Esophagus squamous epithelium (tissue), 4 donors: ENCODE measurements around the gene SERPINI1.

Source experiments
- POLR2A ChIP-seq, 4 donors: fragments of 450-650 bp; IDR thresholded peaks; one replicate each; pipeline ENCODE4 v1.6.1; 2017; ENCODE audit warnings: antibody characterized with exemption in 4 of 4, mild to moderate bottlenecking in 4 of 4, moderate library complexity in 3 of 4
- TF ChIP-seq, protein P1 (sequence below), 6 experiments: fragments of 450-650 bp in 4 of 6; fragments of 200-600 bp in 2 of 6; sonication (generic) in 2 of 6; IDR thresholded peaks; one replicate each; pipeline ENCODE4 v1.5.1; 2016 to 2019; ENCODE audit warnings: antibody characterized with exemption in 6 of 6, mild to moderate bottlenecking in 4 of 6, moderate library complexity in 4 of 6

DNA sequence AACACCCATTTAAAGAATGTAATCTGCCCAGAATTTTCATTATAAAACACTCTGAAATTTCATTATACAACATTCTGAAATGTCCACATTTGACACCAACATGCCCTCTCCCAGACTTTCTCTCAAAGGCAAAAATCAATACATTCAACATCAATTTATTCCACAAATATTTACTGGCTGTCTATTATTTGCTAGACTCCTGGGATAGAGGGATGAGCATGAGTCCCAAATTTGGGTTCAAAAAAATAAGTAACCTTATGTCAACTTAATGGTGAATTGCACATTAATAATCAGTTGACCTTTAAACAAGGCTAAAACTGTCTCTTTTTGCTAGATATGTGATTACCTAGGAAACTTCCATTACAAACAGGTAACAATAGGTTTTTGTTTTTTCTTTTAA is 109.0 kb downstream of the SERPINI1 start:
- TF ChIP-seq, protein P1, sequence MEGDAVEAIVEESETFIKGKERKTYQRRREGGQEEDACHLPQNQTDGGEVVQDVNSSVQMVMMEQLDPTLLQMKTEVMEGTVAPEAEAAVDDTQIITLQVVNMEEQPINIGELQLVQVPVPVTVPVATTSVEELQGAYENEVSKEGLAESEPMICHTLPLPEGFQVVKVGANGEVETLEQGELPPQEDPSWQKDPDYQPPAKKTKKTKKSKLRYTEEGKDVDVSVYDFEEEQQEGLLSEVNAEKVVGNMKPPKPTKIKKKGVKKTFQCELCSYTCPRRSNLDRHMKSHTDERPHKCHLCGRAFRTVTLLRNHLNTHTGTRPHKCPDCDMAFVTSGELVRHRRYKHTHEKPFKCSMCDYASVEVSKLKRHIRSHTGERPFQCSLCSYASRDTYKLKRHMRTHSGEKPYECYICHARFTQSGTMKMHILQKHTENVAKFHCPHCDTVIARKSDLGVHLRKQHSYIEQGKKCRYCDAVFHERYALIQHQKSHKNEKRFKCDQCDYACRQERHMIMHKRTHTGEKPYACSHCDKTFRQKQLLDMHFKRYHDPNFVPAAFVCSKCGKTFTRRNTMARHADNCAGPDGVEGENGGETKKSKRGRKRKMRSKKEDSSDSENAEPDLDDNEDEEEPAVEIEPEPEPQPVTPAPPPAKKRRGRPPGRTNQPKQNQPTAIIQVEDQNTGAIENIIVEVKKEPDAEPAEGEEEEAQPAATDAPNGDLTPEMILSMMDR (IDR thresholded peaks at IDR 0.05): no peak
- TF ChIP-seq POLR2A (IDR thresholded peaks at IDR 0.05): no peak
